ENCODE measurements around the gene A2M. TPM values are rescaled to one million over a fixed set of nuclear protein-coding genes. Genes with fewer than 3 reads are reported as not detected.

Gene A2M
- total and polyA plus RNA-seq, 12 donors: 141 to 897 (median 335) TPM

GRCh38 chr12:9109737-9110491 lies 5.8 kb downstream of the A2M start:
- H3K27ac ChIP-seq: no peak overlapping the region
- H3K27me3 ChIP-seq: no peaks in the 10 kb centered on the region
- no peaks in the 10 kb centered on the region for H3K9me3 ChIP-seq (replicated peaks in 1 of 3)
- H3K4me3 ChIP-seq: no peak overlapping the region
- peaks cover 0 to 43% of the 10 kb centered on the region in 2 donors for H3K36me3 ChIP-seq (replicated peaks in 1 of 2)
- WGBS, 4 donors: 90 to 95% (median 91%) methylated on average over 3 of the region's 3 CpGs
- intact Hi-C loops (cut with DNase I): no loop called here
- TF ChIP-seq POLR2A (IDR thresholded peaks at IDR 0.05) (no peak), CTCF (IDR thresholded peaks at IDR 0.05) (no peak)
- no peak for DNase-seq
- no peaks in the 10 kb centered on the region for H3K4me1 ChIP-seq (replicated peaks in 1 of 2)

DNA sequence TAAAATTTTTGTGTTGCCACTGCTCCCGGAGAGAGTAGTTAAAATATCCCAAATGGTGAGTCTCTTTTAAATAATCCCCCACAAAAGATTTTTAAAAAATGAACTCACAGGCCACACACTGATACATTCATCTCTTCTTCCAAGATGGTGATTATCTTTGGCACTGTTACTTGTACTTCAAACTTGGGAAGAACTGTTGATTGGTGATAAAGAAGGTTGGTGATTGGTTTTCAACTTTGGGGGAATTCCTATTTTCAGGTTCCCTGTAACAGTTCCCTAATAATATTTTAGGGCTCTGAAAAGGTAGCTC lies 6.6 kb downstream of the A2M start:
- no peak overlapping the region for H3K4me3 ChIP-seq
- TF ChIP-seq POLR2A (IDR thresholded peaks at IDR 0.05) (no peak), CTCF (IDR thresholded peaks at IDR 0.05) (no peak)
- H3K4me1 ChIP-seq (replicated peaks in 1 of 2): no peaks in the 10 kb centered on the region
- intact Hi-C loops (cut with DNase I): no loop called here
- no peak for DNase-seq
- no peaks in the 10 kb centered on the region for H3K9me3 ChIP-seq (replicated peaks in 1 of 3)
- H3K27me3 ChIP-seq: no peaks in the 10 kb centered on the region
- no peak overlapping the region for H3K27ac ChIP-seq
- 82 to 90% (median 89%) methylated on average over 1 of the region's 1 CpG for WGBS, 4 donors
- peaks cover 0 to 50% of the 10 kb centered on the region in 2 donors for H3K36me3 ChIP-seq (replicated peaks in 1 of 2)

DNA sequence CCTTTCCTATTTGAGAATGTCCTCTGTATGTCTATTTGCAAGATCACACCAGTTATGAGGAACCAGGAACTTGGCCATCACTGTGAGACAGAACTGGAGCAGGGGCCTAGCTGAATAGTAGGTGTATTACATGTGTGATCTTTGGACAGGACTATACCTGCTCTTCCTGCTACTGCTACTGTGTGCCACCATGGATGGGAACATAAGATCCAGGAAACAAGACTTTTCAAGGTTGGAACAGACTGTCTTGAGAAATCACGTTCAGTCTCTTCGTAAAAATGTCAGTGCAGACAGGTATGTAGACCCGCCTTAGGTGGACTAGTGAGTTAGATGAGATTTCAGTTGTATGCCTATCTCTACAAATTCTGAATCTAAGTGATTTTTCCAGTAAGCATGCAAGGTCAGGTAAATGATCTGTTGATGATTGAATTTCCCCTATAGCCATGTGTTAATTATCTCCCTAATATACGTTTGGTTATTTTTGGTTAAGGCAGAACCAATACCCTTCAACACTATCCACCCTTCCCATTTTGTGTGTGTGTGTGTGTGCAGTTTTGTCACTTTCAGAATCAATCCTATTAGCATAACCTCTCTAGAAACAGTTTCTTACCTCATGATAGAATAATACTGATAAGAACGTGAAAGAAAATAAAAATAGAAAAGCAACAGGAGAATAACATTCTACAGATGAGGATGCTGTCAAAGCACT lies 7.1 kb downstream of the A2M start:
- Histone ChIP-seq H3K4me1 (replicated peaks in 1 of 2) (no peaks in the 10 kb centered on the region), H3K27ac (no peak overlapping the region), H3K27me3 (no peaks in the 10 kb centered on the region), H3K9me3 (replicated peaks in 1 of 3) (no peaks in the 10 kb centered on the region), H3K36me3 (replicated peaks in 1 of 2) (peaks cover 0 to 56% of the 10 kb centered on the region in 2 donors), H3K4me3 (no peak overlapping the region)
- DNase-seq: no peak
- intact Hi-C loops (cut with DNase I): no loop called here
- 65 to 80% (median 69%) methylated on average over 5 of the region's 5 CpGs for WGBS, 4 donors
- TF ChIP-seq POLR2A (IDR thresholded peaks at IDR 0.05) (no peak), CTCF (IDR thresholded peaks at IDR 0.05) (no peak)

DNA sequence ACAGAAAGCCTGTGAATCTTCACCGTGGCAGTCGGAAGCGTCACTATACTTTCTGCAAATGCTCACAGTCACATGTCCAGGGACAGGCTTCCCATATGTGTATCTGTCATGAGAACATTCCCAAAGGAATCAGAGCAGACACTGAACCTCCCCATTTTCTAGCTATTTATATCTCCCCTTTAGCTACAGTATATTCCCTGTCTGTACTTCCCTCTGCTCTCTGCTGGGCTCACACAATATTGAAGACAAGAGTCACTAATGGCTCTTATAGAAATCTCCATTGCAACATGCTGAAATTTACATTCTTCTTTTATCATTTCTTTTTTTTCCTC lies 8.2 kb downstream of the A2M start:
- H3K36me3 ChIP-seq (replicated peaks in 1 of 2): peaks cover 0 to 63% of the 10 kb centered on the region in 2 donors
- TF ChIP-seq CTCF (IDR thresholded peaks at IDR 0.05) (no peak), POLR2A (IDR thresholded peaks at IDR 0.05) (no peak)
- no peak overlapping the region for H3K4me3 ChIP-seq
- intact Hi-C loops (cut with DNase I): no loop called here
- H3K27ac ChIP-seq: no peak overlapping the region
- DNase-seq: no peak
- WGBS, 4 donors: 90 to 94% (median 94%) methylated on average over 3 of the region's 3 CpGs
- H3K27me3 ChIP-seq: no peaks in the 10 kb centered on the region
- no peaks in the 10 kb centered on the region for H3K4me1 ChIP-seq (replicated peaks in 1 of 2)
- no peaks in the 10 kb centered on the region for H3K9me3 ChIP-seq (replicated peaks in 1 of 3)

Measured in adrenal gland (tissue), 12 donors.